HG03378 (cell line): Measurements from ENCODE around the gene REPS2.

Experiments
- ATAC-seq: cut with Tn5 transposase; IDR thresholded peaks from one replicate; pipeline ENCODE4 v1.9.1; 2021; ENCODE audit warnings: mild to moderate bottlenecking, moderate library complexity; ENCODE audit not compliant: unreplicated experiment

REPS2 gene

GRCh38 chrX:16997313-16997712, 50.9 kb downstream of the REPS2 start:
- no peak for ATAC-seq

- ATAC-seq = no peak
Measured at GRCh38 chrX:16999275-16999674, 52.8 kb downstream of the REPS2 start.

- ATAC-seq = no peak
Measured at GRCh38 chrX:17000751-17001150, 54.3 kb downstream of the REPS2 start.

GRCh38 chrX:17005712-17006368, 59.4 kb downstream of the REPS2 start:
- no peak for ATAC-seq

- ATAC-seq = no peak
Measured at GRCh38 chrX:17007134-17007768, 60.8 kb downstream of the REPS2 start.

- ATAC-seq = no peak
Measured at GRCh38 chrX:17009856-17010625, 63.6 kb downstream of the REPS2 start.

GRCh38 chrX:17012465-17012864, 66.0 kb downstream of the REPS2 start:
- no peak for ATAC-seq

- no peak for ATAC-seq
Measured at GRCh38 chrX:17014216-17014615, 67.8 kb downstream of the REPS2 start.

- no peak for ATAC-seq
Measured at GRCh38 chrX:17017134-17017533, 70.7 kb downstream of the REPS2 start.

GRCh38 chrX:17020356-17020755, 73.9 kb downstream of the REPS2 start:
- no peak for ATAC-seq

- ATAC-seq = no peak
Measured at GRCh38 chrX:17020851-17021821, 74.7 kb downstream of the REPS2 start.

- ATAC-seq = no peak
Measured at GRCh38 chrX:17021851-17022604, 75.6 kb downstream of the REPS2 start.

- no peak for ATAC-seq
Measured at GRCh38 chrX:17023661-17024060, 77.2 kb downstream of the REPS2 start.

GRCh38 chrX:17024886-17025285, 78.4 kb downstream of the REPS2 start:
- ATAC-seq = no peak

- no peak for ATAC-seq
Measured at GRCh38 chrX:17025621-17026302, 79.3 kb downstream of the REPS2 start.

GRCh38 chrX:17027931-17028330, 81.5 kb downstream of the REPS2 start:
- no peak for ATAC-seq

GRCh38 chrX:17028356-17028755, 81.9 kb downstream of the REPS2 start:
- ATAC-seq = no peak

- no peak for ATAC-seq
Measured at GRCh38 chrX:17030092-17030491, 83.6 kb downstream of the REPS2 start.

GRCh38 chrX:17030580-17031270, 84.3 kb downstream of the REPS2 start:
- ATAC-seq = no peak
